Kidney epithelial cell (primary cell): ENCODE results near the gene RAB3B. TPM values are rescaled to one million over a fixed set of nuclear protein-coding genes. Genes with fewer than 3 reads are reported as not detected.

Experiments
- DNase-seq: peaks from one replicate; pipeline ENCODE4 v3.0.0-alpha.2; 2010; ENCODE audit warnings: low read depth
- H3K27me3 ChIP-seq: 2 replicates; pipeline ENCODE4 v1.6.0; 2011; ENCODE audit warnings: low read length; ENCODE audit not compliant: control insufficient read depth, insufficient read depth
- H3K36me3 ChIP-seq: 2 replicates; pipeline ENCODE4 v1.5.1; 2011; ENCODE audit warnings: low read length; ENCODE audit not compliant: control insufficient read depth, insufficient read depth
- H3K4me3 ChIP-seq: 2 replicates; pipeline ENCODE4 v1.5.1; 2011; ENCODE audit warnings: low read depth, mild to moderate bottlenecking, control low read depth, low read length
- CTCF ChIP-seq: IDR thresholded peaks from 2 replicates; pipeline ENCODE4 v1.5.1; 2011; ENCODE audit warnings: mild to moderate bottlenecking, moderate library complexity, low read length, control low read depth, inconsistent platforms; ENCODE audit not compliant: insufficient read depth, poor library complexity, severe bottlenecking
- total RNA-seq: library from RNA; depleted of rRNA; stranded (reverse); fragments of >200 nt; gene quantifications from 2 replicates; pipeline ENCODE4 v1.2.3, GENCODE V29; 2015

The RAB3B gene
- total RNA-seq = 35.9 and 36.8 TPM in 2 replicates

- Histone ChIP-seq H3K36me3 (no peaks in the 10 kb centered on the region), H3K27me3 (no peaks in the 10 kb centered on the region), H3K4me3 (peak within 1 kb of the TSS; percentile 76)
- TF ChIP-seq CTCF = no peak
- DNase-seq = peak; percentile 43
Measured at GRCh38 chr1:51990478-51990965, at the start of gene RAB3B. Gene RAB3B, minus strand, starts transcription at chr1:51990700. Its CDS starts 13,583 bp downstream, at chr1:51977117.

- TF ChIP-seq CTCF = no peak
- Histone ChIP-seq H3K4me3 (no peak overlapping the region), H3K27me3 (no peaks in the 10 kb centered on the region), H3K36me3 (no peaks in the 10 kb centered on the region)
- DNase-seq = no peak
Measured at GRCh38 chr1:52037909-52038308, 47.4 kb upstream of the RAB3B start.

- DNase-seq = no peak
- no peak for TF ChIP-seq CTCF
Measured at GRCh38 chr1:52037402-52037814, 46.9 kb upstream of the RAB3B start.

GRCh38 chr1:52034050-52034384 is 43.5 kb upstream of the RAB3B start:
- H3K4me3 ChIP-seq = peak overlapping the region; percentile 100
- DNase-seq = no peak
- H3K36me3 ChIP-seq = no peaks in the 10 kb centered on the region
- TF ChIP-seq CTCF = no peak
- no peaks in the 10 kb centered on the region for H3K27me3 ChIP-seq

More at GRCh38 chr1:52037402-52037814, 46.9 kb upstream of the RAB3B start:
- no peaks in the 10 kb centered on the region for H3K36me3 ChIP-seq
- H3K4me3 ChIP-seq = no peak overlapping the region
- no peaks in the 10 kb centered on the region for H3K27me3 ChIP-seq

GRCh38 chr1:52033190-52034049 is 42.9 kb upstream of the RAB3B start, which contains the start of gene KTI12:
Gene KTI12, minus strand, starts transcription at chr1:52033810. Its CDS starts 49 bp downstream, at chr1:52033761.
- Histone ChIP-seq H3K4me3 (peak within 1 kb of the TSS; percentile 100), H3K36me3 (no peaks in the 10 kb centered on the region), H3K27me3 (no peaks in the 10 kb centered on the region)
- TF ChIP-seq CTCF = no peak
- peak; percentile 79 for DNase-seq
